ENCODE measurements around the gene NR5A2. TPM values are rescaled to one million over a fixed set of nuclear protein-coding genes. Genes with fewer than 3 reads are reported as not detected.

The NR5A2 gene
- total RNA-seq: 12.7 TPM

- Histone ChIP-seq H3K27me3 (no peaks in the 10 kb centered on the region), H3K4me3 (no peak within 1 kb of the TSS), H3K4me1 (no peaks in the 10 kb centered on the region), H3K36me3 (no peaks in the 10 kb centered on the region), H3K9me3 (no peaks in the 10 kb centered on the region), H3K27ac (no peak within 1 kb of the TSS)
- intact Hi-C loops (cut with DNase I): no loop called here
- no peak for TF ChIP-seq CTCF (IDR thresholded peaks at IDR 0.05)
- DNase-seq (ENCODE audit: low spot score in 2 of 2): no peak
Measured at GRCh38 chr1:200027264-200027823, at the start of gene NR5A2. Gene NR5A2, plus strand, starts transcription at chr1:200027710. Its CDS starts 138 bp downstream, at chr1:200027848.

DNA sequence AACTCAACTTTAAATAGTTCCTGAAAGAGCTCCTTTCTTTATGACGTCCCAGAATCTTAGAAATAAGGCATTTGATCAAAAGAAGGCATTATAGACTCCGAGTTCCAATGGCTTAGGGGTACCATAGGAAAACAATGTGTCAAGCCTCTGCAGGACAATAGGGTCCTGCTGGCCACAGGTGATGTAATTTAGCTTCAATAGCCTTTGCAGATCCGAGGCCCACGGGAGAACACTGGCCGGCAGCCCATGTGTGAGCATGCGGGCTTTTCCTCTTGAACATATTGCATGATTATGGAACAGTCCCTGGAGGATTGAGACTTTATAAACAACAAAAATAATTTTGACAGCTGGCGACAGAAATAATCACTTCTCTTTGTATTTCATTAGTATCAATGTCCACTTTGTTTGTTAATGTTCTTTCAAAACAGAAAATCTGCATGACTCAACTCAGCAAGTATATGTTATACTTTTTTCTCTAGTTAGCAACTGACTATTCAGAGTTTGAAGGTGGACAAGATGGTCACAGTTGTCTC, 49.0 kb upstream of the NR5A2 start:
- no peak overlapping the region for H3K27ac ChIP-seq

DNA sequence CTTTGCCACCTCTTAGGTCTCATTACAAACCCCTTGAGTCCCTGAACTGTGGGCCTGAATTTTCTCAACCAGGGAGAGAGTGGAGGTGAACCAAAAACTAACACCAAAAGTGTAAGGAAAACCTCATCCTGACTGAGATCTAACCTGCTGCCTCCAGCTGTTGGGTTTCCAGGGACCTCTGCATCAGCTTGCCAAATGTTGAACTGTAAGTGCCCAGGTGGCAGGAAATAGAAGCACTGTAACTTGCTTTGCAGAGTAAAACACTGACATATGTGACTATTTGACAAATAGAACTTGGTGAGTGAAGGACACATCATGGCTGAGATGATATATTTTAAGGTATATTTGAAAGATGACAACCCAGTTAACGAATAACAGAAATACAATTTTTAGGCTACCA, 48.4 kb upstream of the NR5A2 start:
- Histone ChIP-seq H3K9me3 (no peaks in the 10 kb centered on the region), H3K36me3 (no peaks in the 10 kb centered on the region), H3K4me1 (no peaks in the 10 kb centered on the region), H3K27me3 (no peaks in the 10 kb centered on the region), H3K27ac (no peak overlapping the region), H3K4me3 (no peak overlapping the region)
- DNase-seq (ENCODE audit: low spot score in 2 of 2): no peak
- intact Hi-C loops (cut with DNase I): no loop called here
- TF ChIP-seq CTCF (IDR thresholded peaks at IDR 0.05): no peak

More for the DNA sequence above, 49.0 kb upstream of the NR5A2 start:
- H3K4me3 ChIP-seq: no peak overlapping the region
- no peak for TF ChIP-seq CTCF (IDR thresholded peaks at IDR 0.05)
- H3K36me3 ChIP-seq: no peaks in the 10 kb centered on the region
- H3K4me1 ChIP-seq: no peaks in the 10 kb centered on the region
- no peaks in the 10 kb centered on the region for H3K9me3 ChIP-seq
- intact Hi-C loops (cut with DNase I): no loop called here
- no peaks in the 10 kb centered on the region for H3K27me3 ChIP-seq
- no peak for DNase-seq (ENCODE audit: low spot score in 2 of 2)

- H3K9me3 ChIP-seq: no peaks in the 10 kb centered on the region
- no peak for DNase-seq (ENCODE audit: low spot score in 2 of 2)
- H3K4me1 ChIP-seq: no peaks in the 10 kb centered on the region
- no peak overlapping the region for H3K27ac ChIP-seq
- no peak for TF ChIP-seq CTCF (IDR thresholded peaks at IDR 0.05)
- no peak overlapping the region for H3K4me3 ChIP-seq
- intact Hi-C loops (cut with DNase I): no loop called here
- no peaks in the 10 kb centered on the region for H3K36me3 ChIP-seq
- no peaks in the 10 kb centered on the region for H3K27me3 ChIP-seq
Measured at GRCh38 chr1:199981584-199981983, 45.9 kb upstream of the NR5A2 start.

DNA sequence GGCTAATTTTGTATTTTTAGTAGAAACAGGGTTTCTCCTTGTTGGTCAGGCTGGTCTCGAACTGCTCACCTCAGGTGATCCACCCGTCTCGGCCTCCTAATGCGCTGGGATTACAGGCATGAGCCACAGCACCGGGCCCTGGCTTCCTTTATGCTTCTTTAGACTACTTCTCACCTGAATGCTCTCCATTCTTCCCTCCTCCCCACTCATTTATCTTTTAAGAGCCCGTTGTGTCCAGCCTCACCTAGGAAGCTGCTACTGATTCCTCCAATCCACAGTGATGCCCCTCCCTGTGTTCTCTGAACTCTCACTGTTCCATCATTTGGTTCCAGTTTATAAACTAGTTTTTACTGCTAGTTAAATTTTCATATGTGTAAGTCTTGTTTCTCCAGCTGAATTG, 44.9 kb upstream of the NR5A2 start:
- H3K27ac ChIP-seq: no peak overlapping the region
- DNase-seq (ENCODE audit: low spot score in 2 of 2): no peak
- H3K9me3 ChIP-seq: no peaks in the 10 kb centered on the region
- no peaks in the 10 kb centered on the region for H3K4me1 ChIP-seq
- H3K27me3 ChIP-seq: no peaks in the 10 kb centered on the region
- intact Hi-C loops (cut with DNase I): no loop called here
- H3K36me3 ChIP-seq: no peaks in the 10 kb centered on the region
- H3K4me3 ChIP-seq: no peak overlapping the region
- no peak for TF ChIP-seq CTCF (IDR thresholded peaks at IDR 0.05)

DNA sequence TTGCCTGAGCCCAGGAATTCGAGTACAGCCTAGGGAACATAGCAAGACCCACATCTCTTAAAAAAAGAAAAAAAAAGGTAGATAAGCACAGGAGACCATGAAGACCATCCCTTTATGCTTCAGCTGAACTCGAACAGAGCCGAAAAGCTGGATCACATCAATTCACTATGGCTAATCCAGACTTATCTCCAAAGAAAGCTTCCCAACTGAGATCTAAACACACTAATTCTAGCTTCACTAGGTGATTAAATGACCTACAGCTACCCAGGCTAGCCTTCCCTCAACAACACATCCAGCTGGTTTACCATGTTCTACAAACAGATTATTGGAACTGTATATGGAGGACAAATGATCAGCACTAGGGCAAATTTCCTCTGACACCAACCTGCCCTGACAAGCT, 44.0 kb upstream of the NR5A2 start:
- TF ChIP-seq CTCF (IDR thresholded peaks at IDR 0.05): no peak
- Histone ChIP-seq H3K4me1 (no peaks in the 10 kb centered on the region), H3K36me3 (no peaks in the 10 kb centered on the region), H3K27me3 (no peaks in the 10 kb centered on the region), H3K4me3 (no peak overlapping the region), H3K9me3 (no peaks in the 10 kb centered on the region), H3K27ac (no peak overlapping the region)
- no peak for DNase-seq (ENCODE audit: low spot score in 2 of 2)
- intact Hi-C loops (cut with DNase I): no loop called here

Data from ascending aorta (tissue), 2 donors.